ENCODE measurements around the gene CCR5. TPM values are rescaled to one million over a fixed set of nuclear protein-coding genes. Genes with fewer than 3 reads are reported as not detected.

Gene CCR5
- total RNA-seq = not detected in 2 replicates

GRCh38 chr3:46370839-46371518 lies at the start of gene CCR5:
Gene CCR5, plus strand, starts transcription at chr3:46370946. Its CDS starts 1,957 bp downstream, at chr3:46372903.

GRCh38 chr3:46353647-46354410 lies 16.9 kb upstream of the CCR5 start, which contains the start of gene CCR2:
Gene CCR2, plus strand, starts transcription at chr3:46354111. Its CDS starts 3,417 bp downstream, at chr3:46357528.

GRCh38 chr3:46406788-46407611 lies 36.3 kb downstream of the CCR5 start, which contains the start of the genes CCR5AS and CCRL2:
Gene CCR5AS, minus strand, starts transcription at chr3:46407066.
Gene CCRL2, plus strand, starts transcription at chr3:46407259. Its CDS starts 821 bp downstream, at chr3:46408080.

Other genes starting within 250 kb of the CCR5 start
- gene CCR1, start 162.6 kb upstream of the CCR5 start, total RNA-seq = not detected in 2 replicates
- not detected in 2 replicates for gene CCR3, start 128.5 kb upstream of the CCR5 start, total RNA-seq
- gene CCR2, start 16.8 kb upstream of the CCR5 start, total RNA-seq = not detected in 2 replicates
- gene CCRL2, start 36.3 kb downstream of the CCR5 start, total RNA-seq = 13.9 and 14.8 TPM in 2 replicates
- gene LTF, start 94.0 kb downstream of the CCR5 start, total RNA-seq = 0.25 and 3.1 TPM in 2 replicates
- gene RTP3, start 127.0 kb downstream of the CCR5 start, total RNA-seq = not detected in 2 replicates
- 0.47 and 0.64 TPM in 2 replicates for gene LRRC2, start 195.4 kb downstream of the CCR5 start, total RNA-seq
- not detected in 2 replicates for gene FAM240A, start 241.6 kb downstream of the CCR5 start, total RNA-seq